ENCODE results near the gene TMEM259.
"Not testable (repeated sequence)": the region's sequence is repeated elsewhere in the genome, so short reads cannot be mapped to it uniquely, and the experiment has no call there.

Gene TMEM259

GRCh38 chr19:1040476-1041271 lies 19.8 kb upstream of the TMEM259 start:
- DNase-seq (ENCODE audit: low read depth in 4 of 4, low spot score in 1 of 4) = peak in 3 of 4 experiments; percentile 77 to 86 (median 84)

- peak; percentile 95 to 100 (median 99) for DNase-seq (ENCODE audit: low read depth in 4 of 4, low spot score in 1 of 4)
Observed at GRCh38 chr19:1039646-1040475, 18.9 kb upstream of the TMEM259 start, which contains the start of gene ABCA7. ABCA7 (plus strand) TSS chr19:1040107; CDS start chr19:1041362, 1,255 bp downstream.

GRCh38 chr19:1038978-1039645 lies 18.2 kb upstream of the TMEM259 start:
- DNase-seq (ENCODE audit: low read depth in 4 of 4, low spot score in 1 of 4) = no peak

GRCh38 chr19:1037621-1038064 lies 16.7 kb upstream of the TMEM259 start:
- DNase-seq (ENCODE audit: low read depth in 4 of 4, low spot score in 1 of 4) = no peak

GRCh38 chr19:1035998-1036621 lies 15.2 kb upstream of the TMEM259 start:
- DNase-seq (ENCODE audit: low read depth in 4 of 4, low spot score in 1 of 4) = no peak

GRCh38 chr19:1032264-1032867 lies 11.4 kb upstream of the TMEM259 start:
- DNase-seq (ENCODE audit: low read depth in 4 of 4, low spot score in 1 of 4) = no peak

GRCh38 chr19:1028062-1028926 lies 7.4 kb upstream of the TMEM259 start:
- DNase-seq (ENCODE audit: low read depth in 4 of 4, low spot score in 1 of 4) = no peak

GRCh38 chr19:1027650-1028061 lies 6.7 kb upstream of the TMEM259 start:
- no peak for DNase-seq (ENCODE audit: low read depth in 4 of 4, low spot score in 1 of 4)

- DNase-seq (ENCODE audit: low read depth in 4 of 4, low spot score in 1 of 4) = no peak
Observed at GRCh38 chr19:1026783-1027649, 6.1 kb upstream of the TMEM259 start.

GRCh38 chr19:1025960-1026782 lies 5.2 kb upstream of the TMEM259 start, which contains the start of gene CNN2:
CNN2 (plus strand) TSS chr19:1026608; CDS start chr19:1026662, 54 bp downstream.
- peak in 2 of 4 experiments; percentile 41 to 59 for DNase-seq (ENCODE audit: low read depth in 4 of 4, low spot score in 1 of 4)

- not testable (repeated sequence) for DNase-seq (ENCODE audit: low read depth in 4 of 4, low spot score in 1 of 4)
Observed at GRCh38 chr19:1025080-1025479, 4.2 kb upstream of the TMEM259 start.

- DNase-seq (ENCODE audit: low read depth in 4 of 4, low spot score in 1 of 4) = not testable (repeated sequence)
Observed at GRCh38 chr19:1023883-1024188, 2.9 kb upstream of the TMEM259 start.

GRCh38 chr19:1019980-1020867 lies 699 bp downstream of the TMEM259 start:
- DNase-seq (ENCODE audit: low read depth in 4 of 4, low spot score in 1 of 4) = no peak

- DNase-seq (ENCODE audit: low read depth in 4 of 4, low spot score in 1 of 4) = no peak
Observed at GRCh38 chr19:1019616-1019961, 1.3 kb downstream of the TMEM259 start.

- no peak for DNase-seq (ENCODE audit: low read depth in 4 of 4, low spot score in 1 of 4)
Observed at GRCh38 chr19:1018932-1019615, 1.8 kb downstream of the TMEM259 start.

- no peak for DNase-seq (ENCODE audit: low read depth in 4 of 4, low spot score in 1 of 4)
Observed at GRCh38 chr19:1018393-1018792, 2.5 kb downstream of the TMEM259 start.
